ENCODE data around the gene RAB14. TPM values are rescaled to one million over a fixed set of nuclear protein-coding genes. Genes with fewer than 3 reads are reported as not detected.

Gene RAB14
- total RNA-seq, 6 donors from 2014 or later: 21.3 to 90.8 (median 77.4) TPM

DNA sequence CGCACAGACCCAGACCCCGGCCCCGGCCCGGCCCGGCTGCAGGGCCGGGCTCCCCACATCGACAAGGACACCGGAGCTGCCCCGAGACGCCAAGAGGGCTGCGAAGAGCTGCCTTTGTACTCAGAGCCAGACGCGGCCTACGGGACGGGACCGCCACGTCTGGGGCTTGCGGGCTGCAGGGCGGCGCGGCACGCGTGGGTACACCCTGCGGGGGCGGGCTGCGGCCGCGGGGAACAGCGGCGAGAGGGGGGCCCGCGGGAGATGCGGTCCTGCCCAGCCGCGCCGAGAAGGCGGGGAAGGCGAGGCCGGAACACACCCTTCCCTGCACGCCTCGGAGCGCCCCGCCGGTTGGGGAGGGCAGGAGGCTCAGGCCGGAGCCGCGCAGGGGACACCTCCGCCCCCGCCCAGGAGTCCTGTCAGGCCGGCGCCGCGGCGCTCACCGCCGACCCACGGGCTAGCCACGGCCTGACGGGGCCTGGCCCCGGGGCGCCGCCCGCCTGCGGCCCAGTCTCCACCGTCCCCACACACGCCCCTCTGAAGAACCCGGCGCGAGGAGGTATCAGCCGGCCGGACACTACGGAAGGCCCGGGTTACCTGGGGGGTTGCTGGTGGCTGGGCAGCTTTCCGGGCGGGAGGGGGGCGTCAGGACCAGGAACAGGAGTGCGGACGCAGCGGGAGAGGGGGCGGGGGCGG lies 478 bp downstream of the RAB14 start:
- peak; percentile 45 to 92 for DNase-seq
- peak; percentile 34 to 71 for ATAC-seq (ENCODE audit: low FRiP score in 2 of 2)
- Histone ChIP-seq H3K27ac (peak overlapping the region; percentile 94 to 99 (median 98)), H3K36me3 (no peaks in the 10 kb centered on the region), H3K4me3 (peak overlapping the region; percentile 77 to 98 (median 92)), H3K9me3 (no peaks in the 10 kb centered on the region), H3K4me1 (peaks cover 31 to 54% (median 43%) of the 10 kb centered on the region in 4 donors), H3K27me3 (no peaks in the 10 kb centered on the region)
- WGBS, 2 donors: 0 to 1% methylated on average over 1 to 31 of the region's 81 CpGs
- TF ChIP-seq POLR2A (IDR thresholded peaks at IDR 0.05) (no peak), POLR2AphosphoS5 (IDR thresholded peaks at IDR 0.05) (peak in 1 of 2 donors; percentile 7)

DNA sequence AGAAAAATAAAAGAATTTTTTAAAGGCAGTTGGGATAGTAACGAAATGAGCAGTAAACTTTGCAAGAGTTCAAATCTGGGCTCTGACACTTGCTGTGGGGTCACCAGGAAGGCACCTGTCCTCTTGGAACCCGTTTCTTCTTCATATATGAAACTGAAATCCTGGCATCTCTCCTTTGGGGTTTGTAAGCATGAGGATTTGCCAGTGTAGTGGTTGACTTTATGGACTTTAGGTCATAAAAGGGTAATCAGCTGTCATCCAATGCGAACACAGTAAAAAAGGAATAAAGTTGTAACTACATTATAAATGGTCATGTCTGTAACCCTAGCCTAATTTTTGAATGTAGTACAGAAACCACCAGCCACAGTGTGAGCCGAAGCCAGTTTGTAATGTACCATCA lies 1.3 kb downstream of the RAB14 start:
- Histone ChIP-seq H3K27ac (peak overlapping the region; percentile 94 to 99 (median 98)), H3K27me3 (no peaks in the 10 kb centered on the region), H3K36me3 (no peaks in the 10 kb centered on the region), H3K4me1 (peaks cover 39 to 62% (median 52%) of the 10 kb centered on the region in 4 donors), H3K9me3 (no peaks in the 10 kb centered on the region), H3K4me3 (peak overlapping the region; percentile 77 to 98 (median 92))
- TF ChIP-seq POLR2AphosphoS5 (IDR thresholded peaks at IDR 0.05) (no peak), POLR2A (IDR thresholded peaks at IDR 0.05) (no peak), EP300 (IDR thresholded peaks at IDR 0.05) (no peak)
- TF ChIP-seq, protein P1, sequence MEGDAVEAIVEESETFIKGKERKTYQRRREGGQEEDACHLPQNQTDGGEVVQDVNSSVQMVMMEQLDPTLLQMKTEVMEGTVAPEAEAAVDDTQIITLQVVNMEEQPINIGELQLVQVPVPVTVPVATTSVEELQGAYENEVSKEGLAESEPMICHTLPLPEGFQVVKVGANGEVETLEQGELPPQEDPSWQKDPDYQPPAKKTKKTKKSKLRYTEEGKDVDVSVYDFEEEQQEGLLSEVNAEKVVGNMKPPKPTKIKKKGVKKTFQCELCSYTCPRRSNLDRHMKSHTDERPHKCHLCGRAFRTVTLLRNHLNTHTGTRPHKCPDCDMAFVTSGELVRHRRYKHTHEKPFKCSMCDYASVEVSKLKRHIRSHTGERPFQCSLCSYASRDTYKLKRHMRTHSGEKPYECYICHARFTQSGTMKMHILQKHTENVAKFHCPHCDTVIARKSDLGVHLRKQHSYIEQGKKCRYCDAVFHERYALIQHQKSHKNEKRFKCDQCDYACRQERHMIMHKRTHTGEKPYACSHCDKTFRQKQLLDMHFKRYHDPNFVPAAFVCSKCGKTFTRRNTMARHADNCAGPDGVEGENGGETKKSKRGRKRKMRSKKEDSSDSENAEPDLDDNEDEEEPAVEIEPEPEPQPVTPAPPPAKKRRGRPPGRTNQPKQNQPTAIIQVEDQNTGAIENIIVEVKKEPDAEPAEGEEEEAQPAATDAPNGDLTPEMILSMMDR (IDR thresholded peaks at IDR 0.05): no peak
- ATAC-seq (ENCODE audit: low FRiP score in 2 of 2): no peak
- DNase-seq: no peak
- 8 to 14% methylated on average over 4 of the region's 4 CpGs for WGBS, 2 donors

DNA sequence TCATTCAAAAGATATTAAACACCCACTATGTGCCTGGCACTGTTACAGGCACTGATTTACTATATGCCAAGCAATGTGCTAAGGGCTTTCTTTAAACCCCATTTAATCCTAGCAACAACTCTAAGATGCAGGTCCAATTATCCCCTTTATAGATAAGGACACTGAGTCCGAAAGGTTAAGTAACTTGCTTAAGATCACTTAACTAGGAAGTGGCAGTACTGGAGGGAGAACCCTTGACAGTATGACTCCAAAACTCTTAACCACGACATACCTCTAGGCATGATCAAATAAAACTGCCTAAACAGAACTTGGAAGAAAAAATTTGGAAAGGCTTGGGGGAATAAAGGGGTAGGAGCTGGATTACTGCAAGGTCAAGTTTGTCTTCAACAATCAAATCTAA lies 1.7 kb downstream of the RAB14 start:
- H3K27ac ChIP-seq: peak overlapping the region in 3 of 4 donors; percentile 94 to 99 (median 99)
- 17 to 23% methylated on average over 2 of the region's 2 CpGs for WGBS, 2 donors
- no peak for ATAC-seq (ENCODE audit: low FRiP score in 2 of 2)
- no peak for DNase-seq
- peak overlapping the region in 3 of 4 donors; percentile 88 to 98 (median 95) for H3K4me3 ChIP-seq
- TF ChIP-seq POLR2A (IDR thresholded peaks at IDR 0.05) (peak in 1 of 4 donors; percentile 20), POLR2AphosphoS5 (IDR thresholded peaks at IDR 0.05) (no peak)
- peaks cover 44 to 67% (median 56%) of the 10 kb centered on the region in 4 donors for H3K4me1 ChIP-seq
- no peaks in the 10 kb centered on the region for H3K36me3 ChIP-seq
- H3K27me3 ChIP-seq: no peaks in the 10 kb centered on the region
- no peaks in the 10 kb centered on the region for H3K9me3 ChIP-seq

DNA sequence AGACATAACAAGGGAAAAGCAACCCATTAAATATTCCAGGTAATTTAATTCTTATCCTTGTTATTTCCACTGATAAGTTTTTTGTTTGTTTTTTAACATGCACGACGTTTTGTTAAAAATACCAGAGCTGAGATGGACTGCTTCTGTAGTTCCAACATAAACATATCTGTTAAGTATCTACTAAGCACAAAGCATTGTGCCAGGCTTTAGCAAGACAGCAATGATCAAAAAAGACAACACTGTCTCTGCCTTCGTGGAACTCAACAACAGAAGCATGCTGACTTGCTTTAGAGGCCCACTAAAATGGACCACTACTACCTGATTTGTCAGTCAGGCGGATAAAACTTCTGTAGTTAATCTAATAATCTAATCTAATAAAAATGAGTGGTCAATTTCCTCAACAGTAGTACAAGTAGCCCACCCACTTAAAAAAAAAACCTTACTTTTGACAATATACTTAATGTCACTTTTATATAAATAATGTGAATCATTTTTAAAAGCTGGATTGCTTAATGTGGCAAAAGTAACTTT lies 3.1 kb downstream of the RAB14 start:
- no peak for ATAC-seq (ENCODE audit: low FRiP score in 2 of 2)
- WGBS, 2 donors: 27 to 29% methylated on average over 4 of the region's 4 CpGs
- DNase-seq: no peak
- Histone ChIP-seq H3K4me3 (peak overlapping the region in 1 of 4 donors; percentile 88), H3K9me3 (no peaks in the 10 kb centered on the region), H3K27me3 (no peaks in the 10 kb centered on the region), H3K4me1 (peaks cover 54 to 80% (median 66%) of the 10 kb centered on the region in 4 donors), H3K27ac (peak overlapping the region in 1 of 4 donors; percentile 42), H3K36me3 (no peaks in the 10 kb centered on the region)
- TF ChIP-seq, protein P1 (IDR thresholded peaks at IDR 0.05): no peak
- TF ChIP-seq EP300 (IDR thresholded peaks at IDR 0.05) (no peak), POLR2AphosphoS5 (IDR thresholded peaks at IDR 0.05) (no peak), POLR2A (IDR thresholded peaks at IDR 0.05) (no peak)

DNA sequence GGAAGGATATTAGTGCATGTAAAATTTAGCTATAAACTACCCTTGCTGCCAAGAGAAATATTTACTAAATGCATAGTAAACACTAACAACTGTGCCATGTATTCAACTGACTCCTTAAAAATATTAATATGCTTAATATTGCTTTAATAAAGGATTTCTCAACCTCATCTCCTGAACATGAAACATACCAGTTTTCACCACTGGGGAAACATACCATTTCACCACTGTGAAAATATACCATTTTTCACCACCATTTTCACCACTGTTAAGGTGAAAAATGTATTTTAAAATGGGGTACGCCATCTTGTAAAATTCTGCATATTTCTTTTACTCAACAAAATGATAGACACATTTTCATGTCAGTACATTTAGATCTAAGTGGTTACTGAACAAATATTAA lies 4.5 kb downstream of the RAB14 start:
- Histone ChIP-seq H3K9me3 (no peaks in the 10 kb centered on the region), H3K4me1 (peaks cover 59 to 89% (median 78%) of the 10 kb centered on the region in 4 donors), H3K27ac (no peak overlapping the region), H3K36me3 (no peaks in the 10 kb centered on the region), H3K4me3 (no peak overlapping the region), H3K27me3 (no peaks in the 10 kb centered on the region)
- DNase-seq (no peak), ATAC-seq (ENCODE audit: low FRiP score in 2 of 2) (no peak)
- WGBS, 2 donors: 89 to 93% methylated on average over 1 of the region's 1 CpG
- TF ChIP-seq, protein P1 (IDR thresholded peaks at IDR 0.05): peak in 2 of 6 experiments; percentile 13 to 15
- TF ChIP-seq EP300 (IDR thresholded peaks at IDR 0.05): no peak
- TF ChIP-seq POLR2AphosphoS5 (IDR thresholded peaks at IDR 0.05): no peak
- no peak for TF ChIP-seq POLR2A (IDR thresholded peaks at IDR 0.05)
